Activated CD4-positive, alpha-beta T cell treated with anti-CD3 and anti-CD28 coated beads, Interleukin-2, amount 50 U/mL, for 24 hours (primary cell): ENCODE data around the gene ABCB11.
"Not testable (repeated sequence)": the region's sequence is repeated elsewhere in the genome, so short reads cannot be mapped to it uniquely, and the experiment has no call there.

ENCODE experiments used
- DNase-seq, 2 donors: peaks; one replicate each; pipeline ENCODE4 v3.0.0-alpha.2; 2020; ENCODE audit warnings: low read depth in 1 of 2, low spot score in 1 of 2

ABCB11 gene

GRCh38 chr2:168935810-168936581 lies 95.1 kb downstream of the ABCB11 start:
- no peak for DNase-seq

GRCh38 chr2:168934826-168935225 lies 96.3 kb downstream of the ABCB11 start:
- no peak for DNase-seq

- not testable (repeated sequence) for DNase-seq
Observed at GRCh38 chr2:168932174-168932573, 99.0 kb downstream of the ABCB11 start.

- no peak for DNase-seq
Observed at GRCh38 chr2:168930242-168930641, 100.9 kb downstream of the ABCB11 start.

- DNase-seq = no peak
Observed at GRCh38 chr2:168929031-168929430, 102.1 kb downstream of the ABCB11 start.

GRCh38 chr2:168928113-168928831 lies 102.9 kb downstream of the ABCB11 start:
- no peak for DNase-seq

GRCh38 chr2:168926621-168927386 lies 104.3 kb downstream of the ABCB11 start:
- no peak for DNase-seq

- peak in 1 of 2 donors; percentile 11 for DNase-seq
Observed at GRCh38 chr2:168920504-168921157, 110.5 kb downstream of the ABCB11 start.

GRCh38 chr2:168916331-168916675 lies 114.8 kb downstream of the ABCB11 start:
- DNase-seq = no peak

GRCh38 chr2:168915441-168916330 lies 115.4 kb downstream of the ABCB11 start:
- DNase-seq = no peak

GRCh38 chr2:168913495-168913894 lies 117.6 kb downstream of the ABCB11 start:
- no peak for DNase-seq

GRCh38 chr2:168912901-168913369 lies 118.2 kb downstream of the ABCB11 start:
- DNase-seq = no peak

- no peak for DNase-seq
Observed at GRCh38 chr2:168912466-168912865, 118.7 kb downstream of the ABCB11 start.

- DNase-seq = no peak
Observed at GRCh38 chr2:168910330-168910729, 120.8 kb downstream of the ABCB11 start.

- no peak for DNase-seq
Observed at GRCh38 chr2:168907940-168908662, 123.0 kb downstream of the ABCB11 start.

GRCh38 chr2:168904358-168904757 lies 126.8 kb downstream of the ABCB11 start:
- no peak for DNase-seq

- DNase-seq = no peak
Observed at GRCh38 chr2:168903888-168904287, 127.2 kb downstream of the ABCB11 start.

- DNase-seq = no peak
Observed at GRCh38 chr2:168901003-168901402, 130.1 kb downstream of the ABCB11 start, which contains the start of gene G6PC2. G6PC2 (plus strand) TSS chr2:168901291; CDS start chr2:168901332, 41 bp downstream.

- DNase-seq = no peak
Observed at GRCh38 chr2:168897449-168897848, 133.7 kb downstream of the ABCB11 start.
